SU-DHL-6 (cell line): ENCODE data around the gene SMARCC2.
A peak's percentile ranks its signal among the peaks of the same experiment; 100 is the strongest.

ENCODE experiments used
- H2AFZ ChIP-seq: fragments of 200-600 bp; sonication (generic); 2 replicates; pipeline ENCODE4 v1.6.1; 2014; ENCODE audit warnings: low read depth, mild to moderate bottlenecking, moderate library complexity, mixed read lengths, antibody characterized with exemption, low read length; ENCODE audit not compliant: severe bottlenecking
- H3F3A ChIP-seq: fragments of 200-600 bp; shearing (Covaris generic); 2 replicates; pipeline ENCODE4 v1.6.0; 2016; ENCODE audit warnings: antibody characterized with exemption, mild to moderate bottlenecking; ENCODE audit not compliant: insufficient read depth
- H3K27ac ChIP-seq: fragments of 200-600 bp; sonication (generic); 2 replicates; pipeline ENCODE4 v1.5.1; 2016; ENCODE audit warnings: low read depth, mild to moderate bottlenecking, low read length, moderate library complexity, mixed read lengths
- H3K27me3 ChIP-seq: fragments of 200-600 bp; sonication (generic), shearing (Covaris generic); 2 replicates; pipeline ENCODE4 v1.6.0; 2014; ENCODE audit warnings: mild to moderate bottlenecking, low read length
- H3K36me3 ChIP-seq: fragments of 200-600 bp; sonication (generic); 2 replicates; pipeline ENCODE4 v1.6.1; 2014; ENCODE audit warnings: mild to moderate bottlenecking, low read length, mixed read lengths
- H3K4me2 ChIP-seq: fragments of 300-600, 200-600 bp; shearing (Covaris generic), sonication (generic); 2 replicates; pipeline ENCODE4 v1.6.0; 2014; ENCODE audit warnings: low read length, low read depth, mild to moderate bottlenecking; ENCODE audit not compliant: poor library complexity, severe bottlenecking
- H3K4me3 ChIP-seq: fragments of 200-600 bp; sonication (generic); 2 replicates; pipeline ENCODE4 v1.5.1; 2014; ENCODE audit warnings: antibody characterized with exemption, low read length, mild to moderate bottlenecking, mixed read lengths; ENCODE audit not compliant: insufficient read depth, poor library complexity, severe bottlenecking
- H3K79me2 ChIP-seq: fragments of 200-600 bp; sonication (generic); 2 replicates; pipeline ENCODE4 v1.6.1; 2014; ENCODE audit warnings: mild to moderate bottlenecking, low read length, moderate library complexity; ENCODE audit not compliant: insufficient read depth
- H3K9ac ChIP-seq: fragments of 200-600 bp; sonication (generic); 2 replicates; pipeline ENCODE4 v1.7.0; 2014; ENCODE audit warnings: mild to moderate bottlenecking, low read length
- H3K9me2 ChIP-seq: fragments of 200-600 bp; sonication (generic); replicated peaks from 2 replicates; pipeline ENCODE4 v1.6.1; 2014; ENCODE audit warnings: low read length; ENCODE audit not compliant: insufficient read depth
- H3K9me3 ChIP-seq: fragments of 200-600 bp; sonication (generic); 2 replicates; pipeline ENCODE4 v1.6.1; 2014; ENCODE audit warnings: low read length, mixed read lengths; ENCODE audit not compliant: insufficient read depth
- H4K20me1 ChIP-seq: fragments of 200-600 bp; sonication (generic); 2 replicates; pipeline ENCODE4 v1.6.1; 2014; ENCODE audit warnings: low read depth, mild to moderate bottlenecking, antibody characterized with exemption, low read length, moderate library complexity, mixed read lengths
- EZH2phosphoT487 ChIP-seq: fragments of 200-600 bp; sonication (generic), shearing (Covaris generic); conservative IDR thresholded peaks from 2 replicates; pipeline ENCODE4 v1.6.1; 2018; ENCODE audit warnings: mild to moderate bottlenecking, antibody characterized with exemption, low read length, moderate library complexity, mixed read lengths
- TF ChIP-seq, protein P1 (sequence below): fragments of 200-600 bp; sonication (generic); IDR thresholded peaks from one replicate; pipeline ENCODE4 v1.5.1; 2017; ENCODE audit warnings: antibody characterized with exemption, mild to moderate bottlenecking, low read length, moderate library complexity; ENCODE audit not compliant: insufficient read depth, poor library complexity, severe bottlenecking

SMARCC2 gene

DNA sequence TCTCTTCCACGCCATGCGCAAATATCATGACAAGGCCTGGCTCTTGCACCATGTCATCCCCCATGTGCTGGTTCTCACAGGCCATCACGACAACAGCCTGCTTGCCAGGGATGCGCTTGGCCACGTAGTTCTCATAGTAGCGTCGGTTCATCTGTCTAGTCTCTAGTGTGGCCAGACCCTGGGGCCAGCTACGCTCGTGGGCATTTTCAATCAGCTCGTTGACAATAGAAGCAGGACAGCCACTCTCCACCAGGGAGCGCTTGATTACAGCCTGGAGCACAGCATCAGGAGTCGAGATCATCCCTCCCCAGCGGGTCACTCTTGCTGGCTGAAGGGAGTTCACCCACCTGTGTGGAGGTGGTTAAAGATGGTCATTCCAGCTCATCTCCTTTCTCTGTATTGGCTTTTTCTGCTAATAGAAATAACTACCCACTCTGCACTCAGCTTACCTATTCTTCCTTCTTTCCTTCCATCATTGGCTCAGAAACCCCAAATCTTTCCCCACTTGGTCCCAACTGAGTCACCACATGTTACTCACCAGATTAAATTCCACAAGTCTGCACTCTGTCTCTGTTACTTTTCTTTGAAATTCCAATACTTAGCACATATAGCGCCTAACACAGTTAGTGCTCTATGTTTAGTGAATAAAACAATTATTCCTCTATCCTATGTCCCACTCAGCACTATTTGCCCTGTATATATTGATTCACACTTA lies 17.3 kb upstream of the SMARCC2 start:
- peaks cover 8% of the 10 kb centered on the region; the same call in 1 of the 2 replicates for H3K36me3 ChIP-seq
- H3K27me3 ChIP-seq: no peaks in the 10 kb centered on the region
- no peak overlapping the region for H3K4me2 ChIP-seq
- H3K79me2 ChIP-seq: no peaks in the 10 kb centered on the region
- H3K9ac ChIP-seq: no peak overlapping the region
- H3K27ac ChIP-seq: 0 out of 2 replicates have a peak overlapping the region, but pooled peaks have one; percentile 12
- no peaks in the 10 kb centered on the region for H3K9me2 ChIP-seq
- H3K4me3 ChIP-seq: no peak overlapping the region
- H3F3A ChIP-seq: peaks cover 15% of the 10 kb centered on the region; the same call in 1 of the 2 replicates
- no peak for TF ChIP-seq EZH2phosphoT487
- TF ChIP-seq, protein P1, sequence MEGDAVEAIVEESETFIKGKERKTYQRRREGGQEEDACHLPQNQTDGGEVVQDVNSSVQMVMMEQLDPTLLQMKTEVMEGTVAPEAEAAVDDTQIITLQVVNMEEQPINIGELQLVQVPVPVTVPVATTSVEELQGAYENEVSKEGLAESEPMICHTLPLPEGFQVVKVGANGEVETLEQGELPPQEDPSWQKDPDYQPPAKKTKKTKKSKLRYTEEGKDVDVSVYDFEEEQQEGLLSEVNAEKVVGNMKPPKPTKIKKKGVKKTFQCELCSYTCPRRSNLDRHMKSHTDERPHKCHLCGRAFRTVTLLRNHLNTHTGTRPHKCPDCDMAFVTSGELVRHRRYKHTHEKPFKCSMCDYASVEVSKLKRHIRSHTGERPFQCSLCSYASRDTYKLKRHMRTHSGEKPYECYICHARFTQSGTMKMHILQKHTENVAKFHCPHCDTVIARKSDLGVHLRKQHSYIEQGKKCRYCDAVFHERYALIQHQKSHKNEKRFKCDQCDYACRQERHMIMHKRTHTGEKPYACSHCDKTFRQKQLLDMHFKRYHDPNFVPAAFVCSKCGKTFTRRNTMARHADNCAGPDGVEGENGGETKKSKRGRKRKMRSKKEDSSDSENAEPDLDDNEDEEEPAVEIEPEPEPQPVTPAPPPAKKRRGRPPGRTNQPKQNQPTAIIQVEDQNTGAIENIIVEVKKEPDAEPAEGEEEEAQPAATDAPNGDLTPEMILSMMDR: peak; percentile 54
- H2AFZ ChIP-seq: no peak overlapping the region
- no peaks in the 10 kb centered on the region for H4K20me1 ChIP-seq
- no peaks in the 10 kb centered on the region for H3K9me3 ChIP-seq

- H3F3A ChIP-seq: peaks cover 15% of the 10 kb centered on the region; the same call in 1 of the 2 replicates
- H3K9me3 ChIP-seq: no peaks in the 10 kb centered on the region
- no peak overlapping the region for H2AFZ ChIP-seq
- H3K4me3 ChIP-seq: no peak overlapping the region
- H3K4me2 ChIP-seq: no peak overlapping the region
- no peaks in the 10 kb centered on the region for H4K20me1 ChIP-seq
- no peak overlapping the region for H3K27ac ChIP-seq
- no peaks in the 10 kb centered on the region for H3K9me2 ChIP-seq
- H3K79me2 ChIP-seq: no peaks in the 10 kb centered on the region
- H3K36me3 ChIP-seq: peaks cover 8% of the 10 kb centered on the region; the same call in 1 of the 2 replicates
- no peaks in the 10 kb centered on the region for H3K27me3 ChIP-seq
- H3K9ac ChIP-seq: no peak overlapping the region
- no peak for TF ChIP-seq EZH2phosphoT487
- TF ChIP-seq, protein P1: no peak
Measured at GRCh38 chr12:56205445-56205844, 16.2 kb upstream of the SMARCC2 start.

DNA sequence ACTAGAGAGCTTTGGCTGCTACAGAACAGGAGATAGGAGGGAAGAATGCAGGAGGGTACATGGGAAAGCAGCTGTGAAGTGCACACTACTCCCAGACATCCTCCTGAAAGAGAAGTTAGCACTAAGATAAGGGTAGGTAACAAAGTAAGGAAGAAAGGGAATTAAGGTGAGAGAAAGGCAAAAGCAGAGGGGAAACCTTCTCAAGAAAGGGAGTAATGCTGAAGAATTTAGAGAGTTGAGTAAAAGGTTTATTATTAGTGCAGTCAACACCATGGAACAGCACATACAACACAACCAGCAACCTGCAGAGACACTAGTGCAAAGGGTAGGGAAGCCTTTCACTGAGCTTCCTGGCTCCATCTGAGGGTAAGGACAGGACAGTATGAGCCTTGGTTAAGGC lies 15.0 kb upstream of the SMARCC2 start:
- Histone ChIP-seq H3F3A (peaks cover 15% of the 10 kb centered on the region; the same call in 1 of the 2 replicates), H3K36me3 (peaks cover 8% of the 10 kb centered on the region; the same call in 1 of the 2 replicates), H3K27ac (no peak overlapping the region), H3K4me3 (no peak overlapping the region), H3K9ac (no peak overlapping the region), H2AFZ (no peak overlapping the region), H3K4me2 (no peak overlapping the region), H3K79me2 (no peaks in the 10 kb centered on the region), H3K9me2 (no peaks in the 10 kb centered on the region), H3K9me3 (no peaks in the 10 kb centered on the region), H4K20me1 (no peaks in the 10 kb centered on the region), H3K27me3 (no peaks in the 10 kb centered on the region)
- no peak for TF ChIP-seq EZH2phosphoT487
- TF ChIP-seq, protein P1: no peak
